ENCODE results near the gene MYL5.
"Not testable (repeated sequence)": the region's sequence is repeated elsewhere in the genome, so short reads cannot be mapped to it uniquely, and the experiment has no call there.

Gene MYL5

DNA sequence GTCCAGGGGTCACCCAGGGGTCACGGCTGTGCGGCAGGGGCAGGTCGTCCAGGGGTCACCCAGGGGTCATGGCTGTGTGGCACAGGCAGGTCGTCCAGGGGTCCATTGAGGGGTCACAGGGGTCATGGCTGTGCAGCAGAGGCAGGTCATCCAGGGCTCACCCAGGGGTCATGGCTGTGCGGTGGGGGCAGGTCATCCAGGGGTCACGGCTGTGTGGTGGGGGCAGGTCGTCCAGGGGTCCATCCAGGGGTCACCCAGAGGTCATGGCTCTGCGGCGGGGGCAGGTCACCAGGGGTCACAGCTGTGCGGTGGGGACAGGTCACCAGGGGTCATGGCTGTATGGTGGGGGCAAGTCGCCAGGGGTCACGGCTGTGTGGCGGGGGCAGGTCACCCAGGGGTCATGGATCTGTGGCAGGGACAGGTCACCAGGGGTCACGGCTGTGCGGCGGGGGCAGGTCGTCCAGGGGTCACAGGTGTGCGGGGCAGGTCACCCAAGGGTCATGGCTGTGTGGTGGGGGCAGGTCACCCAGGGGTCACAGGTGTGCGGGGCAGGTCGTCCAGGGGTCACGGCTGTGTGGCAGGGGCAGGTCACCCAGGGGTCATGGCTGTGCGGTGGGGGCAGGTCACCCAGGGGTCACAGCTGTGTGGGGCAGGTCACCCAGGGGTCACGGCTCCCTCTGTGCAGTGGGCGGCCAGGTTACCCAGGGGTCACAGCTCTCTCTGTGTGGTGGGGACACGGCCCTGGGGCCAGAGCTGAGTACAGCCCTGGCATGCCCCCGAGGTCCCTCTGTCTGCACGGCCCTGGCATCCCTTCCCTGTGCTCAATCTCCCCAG is 16.3 kb upstream of the MYL5 start:
- no peak for DNase-seq (ENCODE audit: low read depth, low spot score)

DNA sequence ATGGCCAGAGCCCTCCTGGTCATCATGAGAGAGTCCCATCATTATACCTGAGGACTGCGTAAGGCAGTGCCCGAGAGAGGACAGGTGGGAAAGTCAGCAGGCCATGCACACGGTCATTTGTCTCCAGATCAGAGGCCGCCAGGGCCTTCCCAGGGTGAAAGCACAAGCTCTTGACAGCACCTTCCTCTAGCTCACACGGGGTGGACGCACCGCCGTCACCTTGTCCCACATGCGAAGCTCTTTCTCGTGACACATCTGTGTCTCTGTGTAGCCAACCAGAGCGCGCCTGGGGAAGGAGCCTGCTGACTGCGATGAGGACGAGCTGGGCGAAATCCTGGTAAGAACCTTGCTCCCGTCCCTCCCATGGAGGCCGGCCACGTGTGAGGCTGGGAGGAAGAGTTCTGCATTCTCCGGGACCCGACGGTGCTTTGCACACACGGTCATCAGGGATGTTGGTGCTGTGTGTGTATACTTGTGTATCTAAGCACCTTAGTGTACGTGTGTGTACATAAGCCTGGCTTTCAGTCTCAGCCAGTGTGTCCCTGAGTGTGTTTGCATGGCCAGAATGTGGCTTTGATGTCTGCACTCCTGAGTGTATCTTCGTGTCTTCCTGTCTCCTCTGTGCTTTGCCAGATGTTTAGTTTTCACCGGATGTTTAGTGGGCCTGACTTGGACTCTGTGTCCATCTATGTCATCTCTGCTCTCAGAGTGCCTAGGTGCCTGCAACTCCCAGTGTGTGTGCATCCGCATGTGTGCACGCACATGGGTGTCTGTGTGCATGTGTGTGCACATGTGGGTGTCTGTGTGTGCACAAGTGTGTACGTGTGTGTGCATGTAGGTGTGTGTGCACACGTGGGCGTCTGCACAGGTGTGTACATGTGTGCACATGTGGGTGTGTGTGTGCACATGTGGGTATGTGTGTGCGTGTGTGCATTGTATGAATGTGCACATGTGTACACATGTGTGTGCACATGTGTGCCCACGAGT is 15.4 kb upstream of the MYL5 start:
- DNase-seq (ENCODE audit: low read depth, low spot score), result no peak

DNA sequence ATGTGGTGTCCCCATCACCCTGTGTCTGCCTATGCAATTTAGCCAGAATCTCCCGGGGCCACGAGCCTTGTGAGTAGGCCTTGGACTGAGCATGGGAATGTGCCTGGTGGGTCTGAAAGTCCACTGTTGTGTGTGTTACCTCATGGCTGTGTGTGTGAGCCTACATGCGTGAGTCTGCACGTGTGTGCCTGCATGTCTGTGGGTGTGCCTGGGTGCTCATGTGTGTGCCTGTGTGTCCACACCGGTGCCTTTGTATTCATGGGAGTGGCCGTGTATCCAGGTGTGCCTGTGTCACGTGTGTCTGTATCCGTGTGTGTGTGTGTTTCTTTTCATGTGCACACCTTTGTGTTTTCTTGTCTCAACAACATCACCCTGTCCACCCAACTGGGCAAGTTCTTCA is 14.5 kb upstream of the MYL5 start:
- no peak for DNase-seq (ENCODE audit: low read depth, low spot score)

DNA sequence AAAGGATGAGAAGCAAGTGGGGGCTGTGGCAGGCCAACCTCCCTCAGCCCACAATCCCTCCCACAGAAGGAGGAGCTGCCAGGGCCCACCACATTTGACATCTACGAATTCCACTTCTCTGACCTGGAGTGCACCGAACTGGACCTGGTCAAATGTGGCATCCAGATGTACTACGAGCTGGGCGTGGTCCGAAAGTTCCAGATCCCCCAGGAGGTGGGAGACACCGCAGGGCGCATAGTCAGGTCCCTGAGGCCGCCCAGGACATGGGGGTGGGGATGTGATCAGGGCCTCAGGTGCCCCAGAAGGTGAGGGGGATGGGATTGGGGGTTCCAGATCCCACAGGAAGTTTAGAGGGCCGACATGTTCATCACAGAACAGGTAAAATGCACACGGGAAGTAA is 13.9 kb upstream of the MYL5 start:
- DNase-seq (ENCODE audit: low read depth, low spot score), result no peak

DNA sequence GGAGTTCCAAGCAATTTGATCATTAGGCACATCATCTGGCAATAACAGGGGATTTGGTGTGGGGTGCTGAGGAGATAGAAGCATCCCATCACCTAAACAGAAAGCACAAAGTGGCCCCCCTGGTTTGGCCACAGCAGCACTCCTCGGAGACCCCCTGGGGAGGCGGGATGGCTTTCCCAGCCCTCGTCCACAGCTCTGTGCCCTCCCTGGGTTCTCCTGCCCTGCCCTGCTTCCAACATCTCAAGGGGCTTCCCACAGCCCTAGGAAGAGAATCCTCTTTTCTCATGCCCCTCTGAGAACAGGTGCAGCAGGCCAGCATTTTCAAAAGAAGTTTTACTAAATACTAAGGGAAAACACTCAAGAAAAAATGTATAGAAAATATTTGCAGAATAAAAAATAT is 13.1 kb upstream of the MYL5 start:
- no peak for DNase-seq (ENCODE audit: low read depth, low spot score)

DNA sequence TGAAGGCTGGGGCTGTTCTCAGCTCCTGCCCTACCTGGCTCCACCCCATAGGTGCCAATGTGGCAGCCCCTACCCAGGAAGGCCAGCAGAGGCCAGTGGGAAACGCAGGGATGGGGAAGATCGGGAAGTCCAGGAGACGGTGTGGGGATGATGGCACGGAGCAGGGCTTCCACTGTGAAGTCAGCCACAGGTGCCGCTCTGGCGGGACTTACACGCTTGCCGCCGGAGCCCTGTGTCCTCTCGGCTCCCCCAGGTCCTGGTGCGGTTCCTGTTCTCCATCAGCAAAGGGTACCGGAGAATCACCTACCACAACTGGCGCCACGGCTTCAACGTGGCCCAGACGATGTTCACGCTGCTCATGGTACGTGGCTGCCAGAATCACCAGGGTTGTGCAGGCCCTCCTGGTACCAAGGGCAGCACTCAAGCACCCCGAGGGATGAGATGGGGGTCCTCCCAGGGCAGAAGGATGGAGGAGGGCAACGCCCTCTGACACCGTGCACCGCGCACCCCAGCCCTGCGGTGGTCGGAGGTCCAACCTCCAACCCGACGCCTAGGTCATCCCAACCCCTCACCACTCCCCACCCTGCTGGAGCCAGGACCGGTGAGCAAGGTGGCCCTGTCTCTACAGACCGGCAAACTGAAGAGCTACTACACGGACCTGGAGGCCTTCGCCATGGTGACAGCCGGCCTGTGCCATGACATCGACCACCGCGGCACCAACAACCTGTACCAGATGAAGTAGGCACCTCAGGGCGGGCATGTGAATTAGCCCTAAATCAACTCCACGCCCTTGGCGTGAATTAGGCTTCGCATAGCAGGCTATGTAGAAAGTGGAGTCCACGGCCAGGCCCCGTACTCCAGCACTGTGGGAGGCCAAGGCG is 12.2 kb upstream of the MYL5 start:
- DNase-seq (ENCODE audit: low read depth, low spot score), result no peak

DNA sequence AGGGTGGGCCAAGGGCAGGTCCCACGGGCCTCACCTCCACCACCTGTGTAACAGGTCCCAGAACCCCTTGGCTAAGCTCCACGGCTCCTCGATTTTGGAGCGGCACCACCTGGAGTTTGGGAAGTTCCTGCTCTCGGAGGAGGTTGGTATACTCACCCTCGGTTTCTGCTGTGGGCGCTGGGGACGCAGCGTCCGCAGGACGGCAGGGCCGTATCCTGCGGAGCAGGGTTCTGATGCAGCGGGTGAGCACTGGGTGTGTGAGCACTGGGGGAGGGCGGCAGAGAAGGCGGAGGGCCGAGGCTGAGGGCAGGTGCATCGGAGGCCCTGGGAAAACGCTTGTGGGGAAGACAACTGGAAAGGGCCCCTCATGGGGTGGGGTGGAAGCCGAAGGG is 11.3 kb upstream of the MYL5 start:
- DNase-seq (ENCODE audit: low read depth, low spot score), result no peak

DNA sequence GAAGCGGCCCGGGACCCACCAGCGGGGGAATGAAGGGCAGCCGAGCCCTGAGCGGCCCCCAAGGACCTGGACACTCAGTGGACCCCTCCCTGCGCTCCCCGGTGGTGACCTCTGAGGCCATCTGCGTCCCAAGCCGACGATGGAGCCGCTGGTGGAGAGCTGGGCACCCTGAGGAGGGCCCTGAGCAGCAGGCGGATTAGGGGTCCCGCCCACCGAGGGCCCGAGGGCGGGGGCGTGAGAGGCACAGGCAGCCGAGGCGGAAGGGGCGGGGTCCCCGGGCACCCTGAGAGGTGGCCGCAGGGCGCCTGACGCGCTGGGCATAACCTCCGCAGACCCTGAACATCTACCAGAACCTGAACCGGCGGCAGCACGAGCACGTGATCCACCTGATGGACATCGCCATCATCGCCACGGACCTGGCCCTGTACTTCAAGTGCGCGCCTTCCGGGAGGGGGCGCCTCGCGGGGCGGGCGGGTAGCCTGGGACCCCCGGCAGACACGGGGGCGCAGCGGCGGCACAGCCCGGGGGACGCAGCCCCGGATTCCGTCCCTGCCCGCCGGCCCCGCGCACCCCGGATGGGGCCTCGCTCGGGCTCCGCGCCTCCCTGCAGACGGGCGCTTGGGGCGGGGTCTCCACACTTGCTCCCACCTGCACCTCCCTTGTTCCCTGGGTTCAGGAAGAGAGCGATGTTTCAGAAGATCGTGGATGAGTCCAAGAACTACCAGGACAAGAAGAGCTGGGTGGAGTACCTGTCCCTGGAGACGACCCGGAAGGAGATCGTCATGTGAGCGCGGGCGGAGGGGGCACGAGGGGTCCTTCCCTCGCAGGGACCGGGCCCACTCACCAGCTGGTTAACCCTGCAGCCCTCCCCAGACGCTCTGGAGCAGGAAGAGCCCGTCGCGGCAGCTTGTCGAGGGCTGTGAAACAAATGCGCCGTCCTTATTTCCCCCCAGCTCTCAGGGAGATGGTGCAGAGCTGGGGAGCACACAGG is 10.6 kb upstream of the MYL5 start:
- DNase-seq (ENCODE audit: low read depth, low spot score), result peak; percentile 64

DNA sequence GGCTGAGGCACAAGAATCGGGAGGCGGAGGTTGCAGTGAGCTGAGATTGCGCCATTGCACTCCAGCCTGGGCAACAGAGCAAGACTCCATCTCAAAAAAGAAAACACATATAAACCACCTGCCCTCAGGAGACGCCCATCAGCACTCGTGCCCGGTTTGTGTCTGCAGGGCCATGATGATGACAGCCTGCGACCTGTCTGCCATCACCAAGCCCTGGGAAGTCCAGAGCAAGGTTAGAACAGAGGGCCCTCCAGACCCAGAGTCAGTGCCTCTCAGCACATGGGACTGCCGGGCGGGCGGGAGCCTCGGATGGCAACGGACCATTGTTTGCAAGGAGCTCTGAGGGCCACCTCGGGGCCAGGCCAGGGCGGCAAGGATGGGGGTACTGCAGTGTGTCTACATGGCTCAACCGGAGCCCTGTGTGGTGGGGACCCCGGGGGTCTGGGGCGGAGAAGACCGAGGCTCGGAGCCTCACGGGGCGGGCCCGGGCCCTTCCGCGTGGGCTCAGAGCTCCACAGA is 9.6 kb upstream of the MYL5 start:
- no peak for DNase-seq (ENCODE audit: low read depth, low spot score)

DNA sequence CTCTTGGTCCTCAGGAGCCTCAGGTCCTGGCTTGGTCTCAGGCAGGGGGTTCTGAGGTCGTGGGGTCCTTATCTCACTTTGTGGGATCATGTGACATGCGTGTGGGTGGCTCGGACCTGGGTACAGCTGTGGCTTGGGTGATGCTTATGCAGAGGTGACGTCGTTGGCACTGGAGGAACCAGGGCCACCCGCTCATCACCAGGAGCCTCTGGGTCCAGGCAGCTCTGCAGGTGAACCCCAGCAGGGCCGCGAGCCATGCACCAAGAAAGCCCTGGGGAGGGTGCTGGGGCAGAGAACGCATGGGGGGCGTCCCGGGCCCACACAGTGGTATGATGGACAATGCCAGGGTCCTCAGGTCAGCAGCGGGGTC is 9.0 kb upstream of the MYL5 start:
- DNase-seq (ENCODE audit: low read depth, low spot score), result no peak

DNA sequence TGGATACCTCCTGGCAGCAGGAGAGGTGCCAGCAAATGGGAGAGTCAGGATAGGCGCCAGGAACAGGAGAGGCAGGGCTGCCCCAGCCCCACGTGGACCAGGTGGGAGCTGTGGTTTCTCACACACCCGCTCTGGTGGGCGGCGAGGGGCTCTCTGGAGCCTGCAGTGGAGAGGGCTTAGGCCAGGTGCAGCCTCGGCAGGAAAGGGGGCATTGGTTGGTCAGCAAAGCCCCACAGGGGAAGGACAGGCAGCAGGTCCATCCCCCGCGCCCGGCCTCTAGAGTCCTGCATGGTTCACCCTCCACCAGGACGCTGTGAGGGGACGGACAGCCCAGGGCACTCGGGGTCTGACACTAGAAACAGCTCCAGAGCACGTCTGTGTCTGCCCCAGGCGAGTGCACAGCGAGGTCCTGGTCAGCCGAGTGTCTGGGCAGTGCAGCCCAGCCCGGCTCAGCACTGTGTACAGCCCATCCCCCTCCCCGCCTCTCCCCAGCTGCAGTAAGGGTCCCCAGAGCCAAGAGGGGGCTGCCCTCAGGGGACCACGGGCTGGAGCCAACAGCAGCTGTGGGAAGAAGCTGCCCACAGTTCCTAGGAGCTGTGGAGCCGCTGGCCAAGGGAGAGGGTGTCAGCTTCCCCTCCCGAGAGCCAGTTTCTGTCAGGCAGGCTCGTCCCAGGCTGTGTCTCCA is 8.4 kb upstream of the MYL5 start:
- DNase-seq (ENCODE audit: low read depth, low spot score), result no peak

DNA sequence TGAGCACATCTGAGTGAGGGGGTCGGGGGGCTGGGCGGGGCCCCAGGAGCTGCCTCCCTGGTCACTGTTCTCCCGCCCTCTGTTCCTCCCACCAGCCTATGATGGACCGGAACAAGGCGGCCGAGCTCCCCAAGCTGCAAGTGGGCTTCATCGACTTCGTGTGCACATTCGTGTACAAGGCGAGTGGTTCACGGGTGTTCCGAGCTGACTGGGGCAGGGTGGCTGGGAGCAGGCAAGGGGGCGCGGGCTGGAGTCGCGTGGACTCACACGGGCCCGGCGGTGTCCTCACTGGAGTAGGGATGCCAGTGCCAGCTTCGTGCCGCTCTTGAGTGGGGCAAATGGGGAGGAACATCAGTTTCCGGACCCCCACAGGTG is 7.9 kb upstream of the MYL5 start:
- no peak for DNase-seq (ENCODE audit: low read depth, low spot score)

DNA sequence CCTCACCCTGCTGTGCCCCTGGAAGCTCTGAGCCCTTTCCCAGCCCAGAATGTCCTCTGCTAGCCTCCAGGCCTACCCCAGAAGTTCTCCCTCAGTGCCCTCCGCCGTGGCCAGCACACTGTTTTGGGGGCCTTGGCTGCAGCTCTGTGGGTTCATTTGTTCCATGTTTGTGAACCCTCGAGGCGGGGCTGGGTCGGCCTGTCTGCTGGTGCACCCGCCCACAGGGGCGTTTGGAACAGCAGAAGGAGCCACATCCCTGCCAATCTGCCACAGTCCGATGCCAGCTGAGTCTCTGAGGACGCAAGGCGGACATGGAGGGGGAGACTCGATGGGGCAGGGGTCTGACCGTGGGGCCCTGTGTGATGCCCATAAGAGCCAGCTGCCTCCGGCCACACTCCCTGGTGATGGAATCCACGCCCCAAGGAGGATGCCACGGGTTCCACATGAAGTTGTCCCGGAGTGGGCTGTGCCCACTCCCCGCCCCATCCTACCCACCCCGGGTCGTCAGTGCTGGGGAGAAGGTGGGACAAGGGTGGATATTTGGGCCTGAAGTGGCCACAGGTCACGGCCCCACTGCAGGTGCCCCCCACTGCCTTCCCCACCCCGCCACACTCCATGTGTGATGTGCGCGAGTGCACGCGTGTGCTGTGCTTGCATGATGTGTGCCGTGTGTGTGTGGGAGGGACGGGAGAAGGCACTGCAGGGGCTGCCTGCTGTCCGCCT is 7.4 kb upstream of the MYL5 start:
- DNase-seq (ENCODE audit: low read depth, low spot score), result no peak

DNA sequence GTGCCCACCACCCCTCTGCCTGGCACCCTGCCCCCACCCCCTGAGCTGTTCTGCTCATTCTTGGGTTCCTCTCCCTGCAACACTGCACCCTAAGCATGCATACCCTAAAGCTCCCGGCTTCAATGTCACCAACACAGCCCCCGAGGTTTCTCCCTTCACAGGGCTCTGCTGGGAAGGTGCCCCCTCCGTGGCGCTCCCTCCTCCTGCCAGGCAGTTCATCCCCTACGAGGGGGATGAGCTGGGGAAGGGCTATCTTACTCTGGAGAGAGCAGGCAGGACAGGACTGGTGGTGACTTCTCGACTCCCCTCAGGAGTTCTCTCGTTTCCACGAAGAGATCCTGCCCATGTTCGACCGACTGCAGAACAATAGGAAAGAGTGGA is 6.8 kb upstream of the MYL5 start:
- DNase-seq (ENCODE audit: low read depth, low spot score), result no peak

DNA sequence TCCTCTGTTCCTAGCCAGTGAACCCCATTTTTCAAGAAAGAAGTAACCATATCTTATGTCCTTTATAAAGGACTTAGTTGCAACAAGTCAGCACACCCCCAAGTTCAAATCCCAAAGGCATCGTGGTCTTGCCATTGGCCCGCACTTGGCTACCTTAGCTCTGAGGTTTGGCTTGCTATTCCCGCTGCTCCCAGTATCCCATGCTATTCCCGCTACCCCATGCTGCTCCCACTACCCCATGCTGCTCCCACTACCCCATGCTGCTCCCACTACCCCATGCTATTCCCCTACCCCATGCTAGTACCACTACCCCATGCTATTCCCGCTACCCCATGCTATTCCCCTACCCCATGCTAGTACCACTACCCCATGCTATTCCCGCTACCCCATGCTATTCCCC is 6.1 kb upstream of the MYL5 start:
- not testable (repeated sequence) for DNase-seq (ENCODE audit: low read depth, low spot score)

DNA sequence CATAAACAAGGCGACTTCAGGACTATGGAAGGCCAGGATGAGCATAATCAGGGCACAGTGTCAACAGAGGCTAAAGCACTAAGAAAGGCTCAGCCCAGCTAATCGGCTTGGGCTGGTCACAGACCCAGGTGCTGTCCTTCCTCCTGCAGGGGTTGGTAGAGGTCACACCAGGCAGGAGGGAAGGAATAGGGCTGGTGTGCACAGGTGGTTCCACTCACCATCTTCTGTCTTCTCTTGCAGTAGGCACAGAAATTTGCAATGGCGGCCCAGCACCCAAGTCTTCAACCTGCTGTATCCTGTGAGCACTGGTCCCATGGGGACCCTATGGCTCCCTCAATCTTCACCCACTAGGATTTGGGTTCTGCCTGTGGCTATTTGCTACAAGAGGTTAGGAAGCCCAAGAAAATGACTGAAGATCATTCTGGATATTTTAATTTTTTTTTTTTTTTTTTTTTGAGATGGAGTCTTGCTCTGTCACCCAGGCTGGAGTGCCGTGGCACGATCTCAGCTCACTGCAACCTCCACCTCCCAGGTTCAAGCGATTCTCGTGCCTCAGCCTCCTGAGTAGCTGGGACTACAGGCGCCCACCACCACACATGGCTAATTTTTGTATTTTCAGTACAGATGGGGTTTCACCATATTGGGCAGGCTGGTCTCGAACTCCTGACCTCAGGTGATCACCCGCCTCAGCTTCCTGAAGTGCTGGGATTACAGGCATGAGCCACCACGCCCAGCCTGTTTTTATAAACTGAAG is 4.4 kb upstream of the MYL5 start:
- DNase-seq (ENCODE audit: low read depth, low spot score), result not testable (repeated sequence)

DNA sequence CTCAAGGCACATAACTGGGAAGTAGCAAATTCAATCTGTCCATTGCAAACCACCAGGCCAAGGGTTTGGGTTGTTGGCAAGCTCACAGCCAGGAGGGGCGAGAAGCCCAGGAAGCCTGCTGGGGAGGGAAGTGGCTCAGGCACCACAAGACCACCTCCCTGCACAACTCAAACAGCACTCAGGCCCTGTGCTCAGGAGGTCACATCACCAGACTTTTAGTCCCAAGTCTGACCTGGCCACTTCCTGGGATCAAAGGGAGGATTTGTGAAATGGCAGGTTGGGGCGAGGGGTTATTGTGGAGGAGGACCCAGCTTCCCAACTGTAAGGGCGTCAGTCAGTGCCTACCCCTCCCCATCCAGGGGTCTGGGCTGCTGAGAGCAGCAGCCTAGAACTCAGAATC is 2.6 kb upstream of the MYL5 start:
- no peak for DNase-seq (ENCODE audit: low read depth, low spot score)

DNA sequence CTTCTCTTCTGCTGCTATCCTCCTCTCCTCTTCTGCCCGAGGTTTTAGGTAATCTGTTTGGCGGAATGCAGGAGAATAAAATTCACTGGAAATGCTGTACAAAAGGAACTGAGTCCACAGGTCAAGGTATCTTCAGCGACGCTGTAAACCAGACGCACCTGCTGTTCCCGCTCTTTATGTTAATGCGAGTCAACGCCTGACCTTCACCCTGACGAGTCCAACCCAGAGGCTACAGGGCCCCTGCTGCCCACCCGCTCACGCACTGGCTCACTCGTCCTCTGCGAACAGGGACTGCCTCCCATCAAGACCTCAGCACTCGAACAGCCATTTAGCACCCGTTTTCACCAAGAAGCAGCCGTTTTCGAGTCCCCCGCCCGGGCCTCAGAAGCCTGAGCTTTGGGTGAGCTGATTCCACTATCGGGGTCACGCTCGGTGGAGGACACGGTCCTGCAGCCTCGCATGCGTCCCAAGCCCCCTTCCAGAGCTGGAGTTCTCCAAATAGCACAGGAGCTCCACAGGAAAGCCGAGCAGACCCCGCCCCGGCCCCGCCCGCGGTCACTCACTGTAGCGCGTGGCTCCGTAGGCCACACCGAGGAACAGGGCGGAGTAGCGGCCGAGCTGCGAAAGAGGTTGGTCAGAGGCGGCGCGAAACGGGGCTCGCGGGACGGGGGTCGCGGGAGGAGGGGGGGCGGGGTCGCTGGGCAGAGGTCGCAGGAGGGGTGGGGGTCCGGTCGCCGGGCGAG is 822 bp upstream of the MYL5 start:
- DNase-seq (ENCODE audit: low read depth, low spot score), result no peak
